Endometrial microvascular endothelial cells (primary cell): Measurements from ENCODE around the gene SELENOO. TPM values are rescaled to one million over a fixed set of nuclear protein-coding genes. Genes with fewer than 3 reads are reported as not detected.

ENCODE experiments used
- in situ Hi-C: cut with HindIII; loops from 2 replicates; pipeline ENCODE4 v1.10.0; 2017; ENCODE audit warnings: low sequenced_read_pairs, low pct_unique_long_range_greater_than_20kb; ENCODE audit errors: inconsistent ontology term
- total RNA-seq: library from RNA; depleted of rRNA; stranded (reverse); fragments of >200 nt; gene quantifications from one replicate; pipeline ENCODE4 v1.2.3, GENCODE V29; 2015; ENCODE audit errors: inconsistent ontology term

SELENOO gene
- total RNA-seq, 1 donor from 2014 or later, result 29.7 TPM

DNA sequence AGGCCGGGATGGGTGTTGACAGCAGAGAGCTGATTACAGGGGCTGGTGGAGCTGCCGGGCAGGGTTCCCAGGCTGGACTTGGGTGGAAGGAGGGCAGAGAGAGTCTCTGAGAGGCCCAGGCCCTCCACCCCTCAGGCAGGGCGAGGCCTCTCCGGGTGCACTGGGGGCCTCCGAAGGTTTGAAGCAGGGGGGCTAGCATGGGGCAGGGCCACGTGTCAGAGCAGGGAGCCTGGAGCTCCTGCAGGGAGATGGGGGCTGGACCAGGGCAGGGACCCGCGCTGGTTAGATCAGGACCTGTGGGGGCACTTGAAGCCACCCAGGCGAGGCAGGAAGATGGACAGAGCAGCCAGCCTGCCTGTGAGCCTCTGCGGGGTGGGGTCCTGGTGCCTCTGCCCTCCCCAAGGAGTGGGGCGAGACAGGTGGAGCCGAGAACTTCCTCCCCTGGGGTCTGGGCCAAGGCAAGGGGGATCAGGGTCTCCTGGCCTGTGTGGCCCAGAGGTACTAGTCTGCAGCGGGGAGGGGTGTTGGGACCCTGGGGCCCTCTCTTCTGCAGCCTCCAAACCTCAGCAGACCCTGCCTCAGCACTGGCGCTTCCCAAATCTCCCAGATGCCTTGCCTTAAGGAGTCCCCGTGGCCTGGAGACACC lies 29.4 kb upstream of the SELENOO start:
- in situ Hi-C loops, result no loop called here

- in situ Hi-C loops, result no loop called here
These were observed 28.8 kb upstream of the SELENOO start for GRCh38 chr22:50171965-50172421.

- in situ Hi-C loops, result no loop called here
These were observed 27.4 kb upstream of the SELENOO start for GRCh38 chr22:50173311-50173982.

- in situ Hi-C loops, result no loop called here
These were observed 26.8 kb upstream of the SELENOO start for GRCh38 chr22:50173983-50174355.

DNA sequence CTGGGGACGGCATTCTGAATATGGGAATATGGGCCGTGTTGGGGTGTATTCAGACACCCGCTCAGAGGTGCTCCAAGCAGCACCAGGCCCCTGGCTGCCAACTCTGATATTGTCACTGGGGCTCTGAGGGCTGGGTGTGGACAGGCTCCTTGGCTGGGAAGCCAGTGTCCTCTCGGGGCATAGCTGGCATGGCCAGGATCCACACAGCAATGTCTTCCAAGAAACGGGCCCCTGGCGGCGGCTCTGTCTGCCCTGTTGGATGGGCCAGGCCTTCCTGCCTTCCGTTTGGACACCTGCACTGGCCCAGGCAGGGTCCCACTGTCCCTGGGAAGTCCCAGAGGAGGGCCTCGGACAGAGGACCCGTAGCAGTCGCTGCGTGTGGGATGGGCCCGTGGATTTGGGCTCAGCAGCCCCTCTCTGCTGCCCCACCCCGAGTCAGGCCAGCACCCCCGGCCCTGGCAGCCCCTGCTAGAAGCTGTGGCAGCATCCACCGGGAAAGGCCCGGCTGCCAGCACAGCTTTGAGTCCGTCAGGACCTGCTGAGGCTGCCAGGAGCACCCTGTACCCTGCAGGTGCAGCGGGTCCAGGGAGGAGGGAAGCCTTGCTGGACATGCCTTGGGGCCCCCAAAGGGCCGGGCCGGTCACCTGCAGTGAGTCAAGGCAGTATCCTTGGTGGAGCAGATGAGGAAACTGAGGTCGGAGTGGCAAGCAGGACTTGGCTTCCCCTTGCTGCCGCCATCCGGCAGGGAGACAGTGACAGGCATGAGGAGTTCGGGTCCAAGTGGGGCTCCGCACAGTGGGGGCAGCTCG lies 26.2 kb upstream of the SELENOO start:
- in situ Hi-C loops, result no loop called here

- in situ Hi-C loops, result no loop called here
These were observed 25.7 kb upstream of the SELENOO start for GRCh38 chr22:50175191-50175461.

- in situ Hi-C loops, result no loop called here
These were observed 24.6 kb upstream of the SELENOO start for GRCh38 chr22:50175921-50176849.

DNA sequence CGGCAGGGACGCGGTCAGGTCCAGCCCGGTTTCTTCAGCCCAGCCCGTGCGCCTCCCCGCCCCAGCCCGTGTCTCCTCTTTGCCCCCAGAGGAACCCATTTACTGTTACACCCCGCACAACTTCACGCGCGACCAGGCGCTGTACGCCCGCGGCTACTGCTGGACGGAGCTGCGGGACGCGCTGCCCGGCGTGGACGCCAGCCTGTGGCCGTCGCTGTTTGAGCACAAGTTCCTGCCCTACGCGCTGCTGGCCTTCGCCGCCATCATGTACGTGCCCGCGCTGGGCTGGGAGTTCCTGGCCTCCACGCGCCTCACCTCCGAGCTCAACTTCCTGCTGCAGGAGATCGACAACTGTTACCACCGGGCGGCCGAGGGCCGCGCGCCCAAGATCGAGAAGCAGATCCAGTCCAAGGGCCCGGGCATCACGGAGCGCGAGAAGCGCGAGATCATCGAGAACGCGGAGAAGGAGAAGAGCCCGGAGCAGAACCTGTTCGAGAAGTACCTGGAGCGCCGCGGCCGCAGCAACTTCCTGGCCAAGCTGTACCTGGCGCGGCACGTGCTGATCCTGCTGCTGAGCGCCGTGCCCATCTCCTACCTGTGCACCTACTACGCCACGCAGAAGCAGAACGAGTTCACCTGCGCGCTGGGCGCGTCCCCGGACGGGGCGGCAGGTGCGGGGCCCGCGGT lies 23.8 kb upstream of the SELENOO start:
- in situ Hi-C loops, result no loop called here

- in situ Hi-C loops, result no loop called here
These were observed 23.0 kb upstream of the SELENOO start for GRCh38 chr22:50177537-50178470.

- in situ Hi-C loops, result no loop called here
These were observed 22.3 kb upstream of the SELENOO start for GRCh38 chr22:50178471-50178864.

GRCh38 chr22:50178871-50179869 lies 21.6 kb upstream of the SELENOO start:
- in situ Hi-C loops, result no loop called here

GRCh38 chr22:50179937-50180726 lies 20.7 kb upstream of the SELENOO start:
- in situ Hi-C loops, result no loop called here

- in situ Hi-C loops, result no loop called here
These were observed 19.9 kb upstream of the SELENOO start for GRCh38 chr22:50180727-50181521.

GRCh38 chr22:50182176-50183081 lies 18.4 kb upstream of the SELENOO start:
- in situ Hi-C loops, result no loop called here
